ENCODE results near the gene PDE6A. TPM values are rescaled to one million over a fixed set of nuclear protein-coding genes. Genes with fewer than 3 reads are reported as not detected.
"Not testable (repeated sequence)": the region's sequence is repeated elsewhere in the genome, so short reads cannot be mapped to it uniquely, and the experiment has no call there.

The PDE6A gene
- total and polyA plus RNA-seq, 2 of the 8 experiments (the other 6 are each of a cell fraction or from before 2014, with no cell fraction given), result not detected

DNA sequence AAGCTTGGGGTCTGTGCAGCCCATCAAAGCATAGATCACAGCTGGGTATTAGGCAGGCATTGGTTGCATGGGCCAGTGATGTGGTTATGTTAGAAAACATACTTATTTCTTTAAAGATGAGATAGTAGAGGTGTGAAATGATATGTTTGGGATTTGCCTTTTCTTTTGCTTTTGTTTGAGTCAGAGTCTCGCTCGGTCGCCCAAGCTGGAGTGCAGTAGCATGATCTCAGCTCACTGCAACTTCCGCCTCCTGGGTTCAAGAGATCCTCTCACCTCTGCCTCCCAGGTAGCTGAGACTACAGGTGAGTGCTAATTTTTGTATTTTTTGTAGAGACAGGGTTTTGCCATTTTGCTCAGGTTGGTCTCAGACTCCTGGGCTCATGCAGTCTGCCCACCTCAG, 84.8 kb downstream of the PDE6A start (continued):
- TF ChIP-seq GTF2F1 (IDR thresholded peaks at IDR 0.05; ENCODE audit: borderline replicate concordance, low read depth, low read length) (no peak), CREB1 (IDR thresholded peaks at IDR 0.05) (no peak), JUND (IDR thresholded peaks at IDR 0.05; ENCODE audit: low read length) (no peak), CHD2 (IDR thresholded peaks at IDR 0.05; ENCODE audit: low read length) (no peak)

DNA sequence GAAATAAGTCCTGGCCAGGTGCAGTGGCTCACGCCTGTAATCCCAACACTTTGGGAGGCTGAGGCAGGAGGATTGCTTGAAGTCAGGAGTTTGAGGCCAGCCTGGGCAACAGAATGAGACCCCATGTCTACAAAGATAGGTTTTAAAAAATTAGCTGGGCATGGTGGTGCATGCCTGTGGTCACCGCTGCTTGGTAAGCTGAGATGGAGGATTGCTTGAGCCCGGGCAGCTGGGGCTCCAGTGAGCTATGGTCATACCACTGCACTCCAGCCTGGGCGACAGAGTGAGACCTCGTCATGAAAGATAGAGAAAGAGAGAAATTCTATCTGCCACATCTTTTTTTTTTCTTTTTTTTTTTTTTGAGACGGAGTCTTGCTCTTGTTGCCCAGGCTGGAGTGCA, 86.1 kb downstream of the PDE6A start:
- H3K27me3 ChIP-seq (replicated peaks in 1 of 4; ENCODE audit: control insufficient read depth in 3 of 4, extremely low read depth in 1 of 4, insufficient read depth in 3 of 4, low read length in 3 of 4); H4K5ac ChIP-seq (ENCODE audit: insufficient read length, low read depth, low read length); H2AK5ac ChIP-seq (ENCODE audit: low read depth, low read length); H3K56ac ChIP-seq (replicated peaks; ENCODE audit: insufficient read length, low read depth, low read length); H3K18ac ChIP-seq (ENCODE audit: extremely low read depth, low read length); H4K91ac ChIP-seq (replicated peaks; ENCODE audit: insufficient read length, low read length); H3K9ac ChIP-seq (replicated peaks in 1 of 4; ENCODE audit: extremely low read depth in 1 of 4, low read depth in 3 of 4, low read length in 3 of 4); H3K4me2 ChIP-seq (ENCODE audit: insufficient read depth in 1 of 2, low read depth in 2 of 2, low read length in 2 of 2); H3K4me3 ChIP-seq (ENCODE audit: extremely low read depth in 1 of 4, insufficient read depth in 2 of 4, low read depth in 3 of 4, low read length in 4 of 4); FAIRE-seq; H4K20me1 ChIP-seq (replicated peaks in 1 of 2; ENCODE audit: control insufficient read depth in 1 of 2, insufficient read depth in 2 of 2, low read length in 2 of 2); H2BK20ac ChIP-seq (ENCODE audit: low read length); H2AFZ ChIP-seq (ENCODE audit: low read length); H3K4me1 ChIP-seq (replicated peaks in 1 of 4; ENCODE audit: control insufficient read depth in 3 of 4, insufficient read depth in 4 of 4, low read length in 3 of 4); H3K36me3 ChIP-seq (ENCODE audit: control insufficient read depth in 2 of 4, insufficient read depth in 4 of 4, low read length in 3 of 4); H2BK120ac ChIP-seq (replicated peaks; ENCODE audit: low read depth, low read length); H3K27ac ChIP-seq (ENCODE audit: low read depth, low read length); H2BK12ac ChIP-seq (ENCODE audit: low read depth, low read length); H4K8ac ChIP-seq (ENCODE audit: extremely low read depth, insufficient read depth, low read length); H3K23me2 ChIP-seq (ENCODE audit: low read depth, low read length); H3K4ac ChIP-seq (replicated peaks; ENCODE audit: insufficient read length, low read depth, low read length); H3K9me3 ChIP-seq (ENCODE audit: insufficient read depth in 2 of 2, low read depth in 1 of 2, low read length in 1 of 2); POLR2A ChIA-PET (ENCODE audit: partially characterized antibody); H3K79me2 ChIP-seq (ENCODE audit: control insufficient read depth in 1 of 2, insufficient read depth in 2 of 2, low read length in 2 of 2); H3K23ac ChIP-seq (ENCODE audit: insufficient read length); H2BK5ac ChIP-seq (ENCODE audit: low read depth, low read length); H3K14ac ChIP-seq (ENCODE audit: insufficient read length); DNase-seq (ENCODE audit: low read depth in 1 of 2, low spot score in 2 of 2); H2BK15ac ChIP-seq (ENCODE audit: low read length); H3K79me1 ChIP-seq (ENCODE audit: low read depth, low read length): not testable (repeated sequence)
- 95% methylated on average over 4 of the region's 6 CpGs; no CpG with 5 or more reads in 1 of the 2 experiments for WGBS, 2 experiments (ENCODE audit: extremely low coverage in 1 of 2, insufficient coverage in 1 of 2, insufficient read length in 1 of 2, insufficient replicate concordance in 2 of 2, low coverage in 1 of 2, low lambda C conversion rate in 2 of 2, missing lambda C conversion rate in 1 of 2)
- CTCF ChIA-PET (ENCODE audit: partially characterized antibody), result interaction anchor here (1.1 to 64.1 kb wide), 4 partner anchors 9 to 240 kb away, joined by 3 to 1740 read pairs (median 4); no protein-coding TSS in a partner anchor
